Heart right ventricle (tissue), 16 donors: ENCODE results near the gene COL4A2. TPM values are rescaled to one million over a fixed set of nuclear protein-coding genes. Genes with fewer than 3 reads are reported as not detected.
A peak's percentile ranks its signal among the peaks of the same experiment; 100 is the strongest.

ENCODE experiments used
- ATAC-seq, 8 donors: fragments of 200-7000 bp; cut with Tn5 transposase; one replicate each; pipeline ENCODE4 v1.9.1; 2020; ENCODE audit warnings: mild to moderate bottlenecking in 8 of 8, moderate library complexity in 8 of 8, moderate number of reproducible peaks in 1 of 8
- DNase-seq, 2 donors: peaks; one replicate each; pipeline ENCODE4 v3.0.0-alpha.2; 2020
- H3K27ac ChIP-seq, 10 donors: fragments of 200-600 bp; sonication (generic) in 2 of 10; one replicate each; pipeline versions ENCODE4 v1.5.0 to v1.8.0; 2020 to 2022; ENCODE audit warnings: mild to moderate bottlenecking in 3 of 10
- H3K27me3 ChIP-seq, 7 donors: fragments of 200-600 bp; one replicate each; pipeline ENCODE4 v1.8.0; 2021 to 2022; ENCODE audit warnings: mild to moderate bottlenecking in 2 of 7
- H3K36me3 ChIP-seq, 9 donors: fragments of 200-600 bp; sonication (generic) in 1 of 9; one replicate each; pipeline versions ENCODE4 v1.5.0 to v1.8.0; 2020 to 2022; ENCODE audit warnings: mild to moderate bottlenecking in 2 of 9
- H3K4me1 ChIP-seq, 9 donors: fragments of 200-600 bp; sonication (generic) in 1 of 9; one replicate each; pipeline versions ENCODE4 v1.5.0 to v1.8.0; 2020 to 2022; ENCODE audit warnings: mild to moderate bottlenecking in 4 of 9
- H3K4me3 ChIP-seq, 10 donors: fragments of 200-600 bp; sonication (generic) in 2 of 10; one replicate each; pipeline versions ENCODE4 v1.5.0 to v1.8.0; 2020 to 2022; ENCODE audit warnings: mild to moderate bottlenecking in 7 of 10, moderate library complexity in 2 of 10
- H3K9me3 ChIP-seq, 11 donors: fragments of 200-600 bp in 10 of 11; sonication (generic) in 2 of 11; one replicate each; pipeline versions ENCODE4 v1.5.0 to v1.8.0; 2013 to 2022; ENCODE audit warnings: mild to moderate bottlenecking in 2 of 11, control low read depth in 1 of 11, moderate library complexity in 1 of 11
- CTCF ChIP-seq, 9 donors: fragments of 200-600 bp; sonication (generic) in 2 of 9; IDR thresholded peaks; one replicate each; pipeline versions ENCODE4 v1.5.0 to v1.8.0; 2021 to 2022; ENCODE audit warnings: antibody characterized with exemption in 9 of 9, mild to moderate bottlenecking in 5 of 9, moderate library complexity in 1 of 9
- WGBS, 2 donors: extraction: QIAGEN DNeasy Blood & Tissue Kit; methylation state at CpG; one replicate each; pipeline ENCODE4 v1.1.7; 2013; ENCODE audit warnings: inconsistent platforms in 1 of 2; 5-methylcytosine and 5-hydroxymethylcytosine counted together
- intact Hi-C, 10 donors: fragments of 100-400 bp; cut with DNase I; formaldehyde crosslinking; loops; one replicate each; pipeline versions ENCODE4 v1.11.1 to v1.14.2; 2022
- polyA plus RNA-seq, 2 donors: library from polyadenylated mRNA; stranded (reverse); fragments of 200-250 nt; gene quantifications; one replicate each; pipeline ENCODE4 v1.2.3, GENCODE V29; 2013
- total RNA-seq, 10 donors: library from RNA; stranded (reverse); fragmentation: NEBNext Ultra II Directional in 3 of 10; extraction: Animal tissue kit (Norgen Biotek cat#: 25700) in 3 of 10; gene quantifications; one replicate each; pipeline versions ENCODE4 v1.2.1 to v1.2.4, GENCODE V29; 2021 to 2023
- donor health status: Arrhythmogenic right ventricular cardiomyopathy.
- donor health status: ischemic (EF 13 %, LVEDD 7.1; RV severe dilation, severe dysfunction).
- donor health status: healthy with polysubstance abuse.
- donor health status: DM: no; HTN: yes; CAD: no.
- donor health status: DM: no; HTN: no; CAD: no.
- donor health status: ischemic (EF 25% LVEDD 6.9; RV normal size, moderate dysfunction).
- donor health status: ischemic (EF 25% LVEDD 5.7; RV mildly dilated, moderate dysfunction).
- donor health status: healthy.
- donor health status: DM: yes; HTN: yes; CAD: no.
- donor health status: Ischemic cardiomyopathy.
- donor health status: ischemic (EF 35%, LVEDD 5.7; RV mildly dilated, moderate dysfunction).
- donor health status: nonischemic (EF 11% LVEDD 7.7; RV severe dilation, severe dysfunction).
- donor health status: DM: yes; HTN: yes; CAD: no.
- donor health status: PGD.
- donor health status: ischemic (EF 29% LVEDD 5.4; RV normal size, mild dysfunction).
- donor health status: nonischemic (EF 23%, LVEDD 6.1; RV moderate dilation, normal function).

COL4A2 gene
- total and polyA plus RNA-seq, 12 donors: 81.7 to 301 (median 128) TPM

- peak overlapping the region in 9 of 10 donors; percentile 40 to 82 (median 71) for H3K27ac ChIP-seq
- 73 to 86% methylated on average over 14 of the region's 14 CpGs for WGBS, 2 donors
- peak in 3 of 8 donors; percentile 6 to 15 (median 7) for ATAC-seq
Measured at GRCh38 chr13:110285991-110286832, 20.9 kb upstream of the COL4A2 start.

DNA sequence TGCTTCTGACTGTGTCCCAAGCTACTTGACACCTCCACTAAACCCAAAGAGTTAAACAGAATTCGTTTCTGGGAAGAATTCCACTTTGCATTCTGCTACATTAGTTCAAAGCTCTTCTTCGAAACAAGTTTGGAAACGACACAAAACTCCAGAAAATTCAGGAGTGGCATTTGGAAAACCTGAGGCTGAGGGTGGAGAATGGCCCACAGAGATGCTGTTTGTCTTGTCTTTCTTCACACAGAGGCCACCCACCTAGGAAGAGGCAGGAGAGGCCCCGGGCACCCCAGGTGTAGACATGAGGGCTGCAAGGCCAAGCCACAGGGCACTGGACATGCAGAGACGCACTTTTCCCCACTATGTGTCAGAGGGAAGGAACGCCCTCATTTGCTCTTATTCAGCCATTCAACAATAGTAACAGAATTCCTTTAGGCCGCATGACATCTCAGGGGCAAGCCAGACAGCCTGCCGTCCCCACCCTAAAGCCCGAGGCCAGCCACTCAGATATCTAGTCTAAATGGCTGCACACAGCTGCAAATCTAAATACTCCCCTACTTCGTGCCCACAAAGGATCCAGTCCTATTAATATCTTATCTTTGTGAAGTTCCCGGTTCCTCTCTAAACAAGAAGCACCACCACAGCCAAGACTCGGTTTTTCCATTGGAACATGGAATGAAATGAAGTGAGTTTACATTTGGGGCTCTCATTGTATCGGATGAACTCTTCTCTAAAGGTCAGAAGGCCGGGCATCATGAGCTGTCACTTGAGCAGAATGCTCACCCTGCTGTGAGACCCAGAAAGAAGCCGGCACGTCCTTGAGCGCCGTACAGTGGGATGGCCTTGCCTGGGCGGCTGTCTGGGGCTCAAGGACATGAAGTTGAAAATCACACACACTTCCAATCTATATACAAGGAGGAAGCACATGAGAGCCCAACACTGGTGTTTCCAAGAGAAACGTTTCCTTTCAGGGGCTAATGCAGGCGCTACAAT, 20.0 kb upstream of the COL4A2 start:
- Histone ChIP-seq H3K4me1 (peaks cover 36 to 83% (median 62%) of the 10 kb centered on the region in 9 donors), H3K27me3 (no peaks in the 10 kb centered on the region), H3K27ac (peak overlapping the region; percentile 40 to 82 (median 70)), H3K9me3 (no peaks in the 10 kb centered on the region), H3K4me3 (no peak overlapping the region), H3K36me3 (peaks cover 0 to 67% (median 0%) of the 10 kb centered on the region in 9 donors)
- ATAC-seq (peak; percentile 21 to 88 (median 64)), DNase-seq (no peak)
- intact Hi-C loops: no loop called here
- 35 to 37% methylated on average over 21 of the region's 21 CpGs for WGBS, 2 donors
- no peak for TF ChIP-seq CTCF (IDR thresholded peaks at IDR 0.05)

More at GRCh38 chr13:110285991-110286832, 20.9 kb upstream of the COL4A2 start:
- H3K4me3 ChIP-seq: no peak overlapping the region
- intact Hi-C loops: no loop called here
- TF ChIP-seq CTCF (IDR thresholded peaks at IDR 0.05): no peak
- no peaks in the 10 kb centered on the region for H3K9me3 ChIP-seq
- H3K27me3 ChIP-seq: no peaks in the 10 kb centered on the region
- DNase-seq: no peak
- peaks cover 34 to 83% (median 62%) of the 10 kb centered on the region in 9 donors for H3K4me1 ChIP-seq
- H3K36me3 ChIP-seq: peaks cover 0 to 63% (median 0%) of the 10 kb centered on the region in 9 donors

DNA sequence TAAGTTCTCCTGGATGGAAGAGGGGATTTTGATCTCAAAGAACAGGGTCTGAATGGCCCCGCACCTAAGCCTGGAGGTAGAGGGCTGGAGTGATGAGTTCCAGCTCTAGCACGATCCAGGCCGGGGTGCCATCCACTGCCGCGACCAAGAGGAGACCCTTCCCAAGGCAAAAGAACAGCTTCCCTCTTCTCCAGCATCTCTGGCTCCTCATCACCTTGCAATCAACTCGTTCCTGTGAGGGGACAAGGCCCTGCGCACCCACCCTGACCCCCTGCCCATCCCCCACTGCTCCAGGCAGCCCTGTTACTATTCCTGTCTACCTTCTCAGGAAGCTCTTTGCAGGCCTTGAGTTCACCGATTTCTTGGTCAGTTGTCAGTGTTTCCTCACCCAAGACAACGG, 17.9 kb upstream of the COL4A2 start:
- no peak for DNase-seq
- peaks cover 0 to 53% (median 0%) of the 10 kb centered on the region in 9 donors for H3K36me3 ChIP-seq
- 84 to 86% methylated on average over 9 of the region's 9 CpGs for WGBS, 2 donors
- TF ChIP-seq CTCF (IDR thresholded peaks at IDR 0.05): no peak
- H3K4me1 ChIP-seq: peaks cover 34 to 84% (median 65%) of the 10 kb centered on the region in 9 donors
- intact Hi-C loops: no loop called here
- no peak for ATAC-seq
- H3K4me3 ChIP-seq: no peak overlapping the region
- H3K27me3 ChIP-seq: no peaks in the 10 kb centered on the region
- H3K9me3 ChIP-seq: no peaks in the 10 kb centered on the region
- H3K27ac ChIP-seq: no peak overlapping the region

- ATAC-seq: no peak
Measured at GRCh38 chr13:110289661-110290060, 17.4 kb upstream of the COL4A2 start.

More at GRCh38 chr13:110289661-110290060, 17.4 kb upstream of the COL4A2 start:
- intact Hi-C loops: no loop called here
- H3K4me3 ChIP-seq: no peak overlapping the region
- H3K36me3 ChIP-seq: peaks cover 0 to 52% (median 0%) of the 10 kb centered on the region in 9 donors
- 89 to 96% methylated on average over 11 of the region's 11 CpGs for WGBS, 2 donors
- TF ChIP-seq CTCF (IDR thresholded peaks at IDR 0.05): no peak
- DNase-seq: no peak
- no peaks in the 10 kb centered on the region for H3K27me3 ChIP-seq
- H3K9me3 ChIP-seq: no peaks in the 10 kb centered on the region
- H3K27ac ChIP-seq: no peak overlapping the region
- peaks cover 32 to 84% (median 65%) of the 10 kb centered on the region in 9 donors for H3K4me1 ChIP-seq
